GM18526 (cell line): Measurements from ENCODE around the gene FRMD3.

Source experiments
- POLR2A ChIP-seq: IDR thresholded peaks from 3 replicates; pipeline ENCODE4 v1.6.1; 2011; ENCODE audit not compliant: insufficient read length; ENCODE audit errors: extremely low read depth

FRMD3 gene

DNA sequence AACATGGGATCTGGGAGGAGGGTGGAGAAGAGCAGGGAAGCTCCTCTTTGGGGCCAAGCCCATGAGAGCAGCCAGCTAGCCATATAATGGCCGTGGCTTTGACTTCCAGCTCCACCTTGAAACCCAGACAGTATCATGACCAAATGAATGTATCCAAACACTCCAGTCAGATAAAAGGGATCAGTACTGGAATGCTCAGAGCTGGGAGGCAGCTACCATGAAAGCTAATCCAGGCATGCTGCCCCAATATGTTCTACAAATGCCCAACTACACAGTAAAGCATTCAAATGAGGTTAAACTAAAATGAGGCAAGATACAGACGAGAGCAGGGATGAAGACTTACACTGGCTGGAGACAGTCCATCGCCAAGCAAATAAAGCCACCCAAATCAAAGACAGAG, 69.4 kb downstream of the FRMD3 start:
- no peak for TF ChIP-seq POLR2A

DNA sequence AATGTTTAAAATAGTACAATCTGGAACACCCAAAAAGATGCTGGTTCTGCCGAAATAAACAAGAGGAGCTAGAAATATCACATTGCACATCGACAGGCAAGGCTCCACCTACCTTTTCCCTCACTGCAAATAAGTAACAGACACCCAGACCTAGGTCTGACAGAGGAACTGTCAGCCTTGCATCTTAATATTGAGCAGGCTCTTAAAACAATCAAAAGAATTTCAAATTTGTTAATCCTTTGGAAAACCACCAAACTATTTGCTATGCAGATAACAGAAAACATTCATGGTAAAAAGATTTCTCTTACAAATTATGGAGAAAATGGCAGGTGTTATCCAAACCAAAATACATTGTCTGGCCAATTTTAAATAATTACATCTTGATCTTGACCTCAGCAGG, 71.3 kb downstream of the FRMD3 start:
- no peak for TF ChIP-seq POLR2A

- no peak for TF ChIP-seq POLR2A
Observed at GRCh38 chr9:83466351-83466750, 71.8 kb downstream of the FRMD3 start.

DNA sequence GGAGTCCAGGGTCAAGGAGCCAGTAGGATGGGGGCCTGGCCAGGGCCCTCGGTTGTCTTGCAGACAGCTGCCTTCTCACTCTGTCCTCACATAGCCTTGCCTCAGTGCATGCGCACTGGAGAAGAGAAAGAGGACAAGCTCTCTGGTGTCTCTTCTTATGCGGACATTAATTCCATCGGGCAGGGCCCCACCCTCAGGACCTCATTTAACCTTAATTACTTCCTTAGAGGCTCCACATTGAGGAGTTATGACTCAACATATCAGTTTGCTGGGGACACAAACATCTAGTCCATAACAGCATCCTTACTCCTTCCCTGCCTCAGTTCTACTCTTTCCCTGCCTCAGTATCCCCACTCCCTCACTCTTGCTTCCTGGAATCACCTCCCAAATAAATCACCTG, 78.4 kb downstream of the FRMD3 start:
- no peak for TF ChIP-seq POLR2A

DNA sequence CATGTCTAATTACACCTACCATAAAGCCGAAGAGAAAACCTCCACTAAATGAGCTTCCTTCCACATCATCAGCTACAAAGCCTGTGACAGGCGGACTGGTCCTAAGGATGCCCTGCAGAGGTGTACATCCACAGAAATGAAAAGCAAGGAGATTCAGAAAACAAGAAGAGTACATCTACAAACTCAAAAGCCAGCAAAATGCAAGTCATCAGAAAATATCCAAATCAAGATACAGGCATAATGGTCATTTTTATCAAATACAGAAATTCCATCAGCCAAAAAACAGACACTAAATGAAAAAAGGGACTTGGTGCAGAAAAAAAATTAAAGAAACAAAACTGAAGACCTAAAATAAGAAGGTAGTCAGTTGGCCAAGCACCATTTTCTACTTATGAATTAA, 79.7 kb downstream of the FRMD3 start:
- no peak for TF ChIP-seq POLR2A

DNA sequence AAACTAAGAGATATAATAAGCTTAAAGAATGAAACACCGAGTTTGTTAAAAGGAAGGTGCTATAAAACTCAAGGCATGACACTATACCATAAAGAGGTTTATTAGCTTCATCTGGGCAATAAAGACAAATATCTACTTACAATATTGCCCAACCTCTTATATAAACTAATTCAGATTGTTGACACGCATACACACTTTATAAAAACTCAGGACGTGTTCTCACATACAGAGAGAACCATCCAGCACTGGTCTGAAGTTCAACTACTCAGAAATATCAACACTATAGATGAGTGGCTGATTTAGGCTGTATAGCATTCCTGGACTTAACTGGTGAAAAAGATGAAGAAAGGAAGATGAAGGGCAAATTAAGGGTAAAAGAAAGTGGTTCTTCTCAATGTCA, 81.2 kb downstream of the FRMD3 start:
- TF ChIP-seq POLR2A = no peak

DNA sequence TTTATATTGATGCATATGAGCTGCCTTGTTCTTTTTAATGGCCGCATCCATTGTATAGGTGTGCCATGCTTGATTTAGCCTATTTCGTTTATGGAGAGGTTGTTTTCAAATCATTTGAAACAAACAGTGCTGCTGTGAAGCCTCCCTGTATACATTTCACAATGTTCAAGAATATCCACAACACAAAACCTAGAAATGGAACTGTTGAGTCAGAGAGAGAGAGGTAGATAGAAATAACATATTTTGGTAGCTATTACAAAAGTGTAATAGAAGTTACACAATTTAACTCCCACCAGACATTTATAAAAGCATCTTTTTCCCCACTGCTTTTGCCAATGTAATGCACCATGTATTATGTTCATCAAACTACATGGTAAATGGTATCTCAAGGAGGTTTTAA, 82.0 kb downstream of the FRMD3 start:
- TF ChIP-seq POLR2A = no peak

GRCh38 chr9:83454076-83454475, 84.1 kb downstream of the FRMD3 start:
- no peak for TF ChIP-seq POLR2A

DNA sequence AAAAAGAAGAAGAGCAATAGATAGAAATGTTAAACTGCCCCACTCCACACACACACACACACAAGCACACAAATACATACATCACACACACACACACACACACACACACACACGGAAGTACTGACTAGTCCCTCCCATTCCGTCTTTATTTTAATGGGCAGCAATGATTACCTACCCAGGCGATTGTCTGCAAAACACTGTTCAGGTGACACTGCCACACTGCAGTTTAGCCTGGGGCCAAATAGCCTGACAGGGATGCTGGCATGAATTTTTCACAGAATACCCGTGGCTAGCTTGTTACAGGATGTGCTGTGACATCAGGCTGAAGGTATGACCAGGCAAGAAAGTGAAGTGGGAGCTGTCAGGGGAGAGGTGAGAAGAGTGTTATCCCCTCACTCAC, 86.9 kb downstream of the FRMD3 start:
- no peak for TF ChIP-seq POLR2A

DNA sequence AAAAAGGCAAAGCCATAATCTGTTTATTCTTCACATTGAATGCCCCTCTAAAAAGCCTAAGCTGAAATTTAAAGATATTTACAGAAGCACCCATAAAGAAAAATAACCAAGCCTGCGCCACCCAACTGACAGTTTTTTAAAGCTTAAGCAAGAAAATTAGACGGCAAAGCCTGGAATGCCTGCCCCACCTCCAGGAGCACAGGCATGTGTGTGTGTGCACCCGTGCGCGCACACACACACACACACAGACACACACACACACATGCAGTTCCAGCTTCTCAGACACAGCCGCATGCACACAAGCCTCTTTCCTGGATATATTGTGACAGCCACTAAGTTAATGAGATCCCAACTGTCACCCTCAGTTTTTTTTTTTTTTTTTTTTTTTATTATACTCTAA, 88.2 kb downstream of the FRMD3 start:
- TF ChIP-seq POLR2A = no peak

DNA sequence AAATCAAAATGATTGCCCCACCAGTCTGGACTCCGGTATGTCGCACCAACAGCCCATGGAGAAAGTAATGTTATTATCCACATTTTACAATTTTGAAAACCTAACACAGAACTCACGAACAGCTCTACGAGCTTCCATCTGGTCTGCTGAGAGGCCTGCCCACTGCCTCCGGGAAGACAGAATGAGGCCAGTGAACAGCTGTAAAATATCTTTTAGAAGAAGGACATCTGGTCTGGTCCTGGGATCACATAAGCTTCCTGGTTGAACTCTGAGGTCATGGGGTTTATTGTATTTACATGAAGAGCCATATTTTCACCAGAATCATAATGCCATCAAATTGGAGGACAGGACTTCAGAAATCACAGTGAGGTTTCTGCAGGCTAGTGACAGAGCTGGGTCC, 89.0 kb downstream of the FRMD3 start:
- TF ChIP-seq POLR2A = no peak

DNA sequence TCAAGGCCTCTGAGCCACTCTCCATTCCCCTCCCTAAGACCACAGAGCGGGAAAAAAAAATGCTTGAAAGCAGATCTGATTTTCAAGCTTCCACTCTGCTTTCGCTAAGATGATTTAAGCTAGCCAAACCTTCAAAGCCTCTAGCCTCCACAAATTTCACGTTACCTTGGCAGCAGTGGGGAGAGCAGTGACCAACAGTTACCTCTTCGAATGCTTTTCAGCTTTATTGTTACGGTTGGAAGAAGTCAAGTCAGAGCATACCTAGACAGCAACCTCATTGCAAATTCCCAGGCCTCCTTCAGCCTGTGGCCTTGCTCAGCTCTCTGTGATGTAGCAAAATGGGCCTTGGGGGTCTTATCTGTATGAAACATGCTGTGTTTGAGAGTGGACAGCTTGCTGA, 89.6 kb downstream of the FRMD3 start:
- TF ChIP-seq POLR2A = no peak

DNA sequence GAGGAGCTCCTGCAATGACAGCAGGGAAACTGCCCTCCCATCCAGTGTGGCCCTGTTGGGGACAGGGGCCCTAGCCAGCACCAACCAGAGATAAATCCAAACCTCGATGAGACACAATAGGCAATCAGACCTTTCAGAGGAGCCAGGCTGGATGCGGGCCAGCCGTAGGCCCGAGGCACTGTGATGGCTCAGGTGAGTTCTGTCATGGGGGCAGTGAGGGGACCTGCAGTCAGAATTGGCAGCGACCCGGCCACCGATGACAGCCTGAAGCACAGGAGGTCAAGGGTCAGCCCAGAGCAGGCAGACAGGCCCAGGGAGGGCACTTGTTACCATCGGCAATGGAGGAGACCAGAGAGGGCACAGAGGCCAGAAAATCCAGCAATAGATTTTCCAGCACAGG, 90.8 kb downstream of the FRMD3 start:
- no peak for TF ChIP-seq POLR2A

DNA sequence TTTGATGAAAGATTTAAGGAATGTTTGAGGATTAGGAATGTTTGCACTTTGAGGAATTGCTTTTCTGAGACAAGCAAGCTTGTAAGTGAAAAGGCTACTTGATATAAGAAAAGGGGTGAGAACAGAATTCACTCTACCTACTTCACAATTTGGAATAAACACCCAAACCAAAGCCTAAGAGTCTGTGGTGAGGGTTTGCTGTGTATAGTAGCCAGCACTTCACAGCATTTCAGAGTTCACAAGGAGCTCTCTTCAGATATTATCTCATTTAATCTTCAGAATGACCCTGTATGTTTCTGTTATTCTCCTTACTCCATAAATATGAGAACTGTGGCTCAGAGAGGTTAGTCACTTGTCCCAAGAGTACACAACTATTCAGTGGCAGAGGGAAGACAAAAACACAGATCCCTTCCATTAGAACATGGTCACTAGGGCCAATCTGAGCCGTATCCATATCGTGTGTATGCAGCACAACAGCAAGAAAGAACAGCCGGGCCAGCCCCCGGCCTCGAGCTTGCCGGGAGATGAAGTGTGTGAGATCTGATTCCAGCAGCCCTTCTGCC, 92.4 kb downstream of the FRMD3 start:
- no peak for TF ChIP-seq POLR2A

GRCh38 chr9:83444110-83444509, 94.1 kb downstream of the FRMD3 start:
- no peak for TF ChIP-seq POLR2A

DNA sequence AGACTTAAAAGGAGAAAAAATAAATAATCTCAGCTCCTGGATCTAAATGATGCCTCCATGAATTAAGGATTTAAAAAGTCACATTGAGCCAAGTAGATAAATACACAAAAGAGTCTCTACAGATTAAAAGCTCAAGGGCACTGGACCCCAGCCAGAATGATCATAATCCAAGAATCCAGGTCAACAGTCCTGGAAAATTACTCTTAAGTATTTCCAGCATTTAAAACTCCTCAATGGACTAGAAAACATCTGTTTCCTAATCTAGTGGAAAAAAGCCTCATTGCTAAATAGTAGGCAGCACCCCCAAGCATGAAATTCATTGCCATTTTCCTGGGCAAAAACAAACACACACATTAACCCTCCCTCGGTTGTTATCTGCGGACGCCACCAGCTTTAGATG, 96.8 kb downstream of the FRMD3 start:
- TF ChIP-seq POLR2A = no peak

DNA sequence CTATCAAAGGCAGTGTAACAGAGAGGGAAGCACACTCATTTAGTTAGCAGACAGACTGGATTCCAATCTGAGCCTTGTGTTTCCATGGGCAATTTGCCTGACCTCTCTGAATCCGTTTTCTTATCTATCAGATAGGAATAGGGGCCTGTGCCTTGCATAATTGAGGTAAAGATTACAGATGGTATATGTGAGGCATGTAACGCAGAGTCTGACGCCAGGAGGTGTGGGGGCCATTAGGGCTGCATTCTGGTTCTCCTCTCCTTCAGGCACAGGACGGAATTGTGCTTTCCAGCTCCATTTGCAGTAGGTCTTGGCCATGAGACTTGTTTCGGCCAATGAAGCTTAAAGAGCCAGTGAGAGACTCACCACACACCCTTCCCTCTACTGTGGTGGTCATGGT, 97.6 kb downstream of the FRMD3 start:
- TF ChIP-seq POLR2A = no peak

DNA sequence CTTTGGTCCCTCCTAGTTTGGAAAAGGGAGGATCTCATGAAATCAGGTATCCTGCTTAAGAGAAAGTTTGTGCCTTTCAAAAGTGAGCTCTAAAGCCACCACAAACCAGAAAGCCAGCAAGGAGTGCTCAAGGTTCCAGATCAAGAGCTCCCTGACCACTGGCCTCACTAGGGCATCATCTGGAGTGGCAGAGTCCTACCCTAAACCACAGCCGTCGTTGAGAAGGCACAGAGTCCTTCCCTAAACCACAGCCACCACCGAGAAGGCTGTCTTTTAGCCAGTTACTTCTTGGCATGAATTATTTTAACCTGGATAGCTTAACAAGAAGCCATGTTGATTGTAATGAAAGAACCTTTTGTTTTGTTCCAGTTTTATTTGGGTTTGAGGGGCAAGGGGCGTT, 102.9 kb downstream of the FRMD3 start:
- no peak for TF ChIP-seq POLR2A
